ENCODE results near the gene VAPA.

The VAPA gene

DNA sequence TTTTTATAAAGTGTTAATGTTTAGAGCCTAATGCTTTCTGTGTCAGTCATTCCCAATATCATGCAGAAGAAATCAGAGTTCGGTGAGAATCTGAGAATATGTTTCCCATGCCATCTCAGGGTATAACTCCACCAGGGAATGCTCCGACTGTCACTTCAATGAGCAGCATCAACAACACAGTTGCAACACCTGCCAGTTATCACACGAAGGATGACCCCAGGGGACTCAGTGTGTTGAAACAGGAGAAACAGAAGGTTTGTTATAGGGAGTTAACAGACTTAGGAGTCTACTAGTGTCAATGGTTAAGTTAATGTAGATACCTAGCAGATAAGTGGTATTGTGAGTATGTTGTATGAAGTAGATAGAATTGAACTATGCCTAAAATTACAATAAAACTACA, 31.0 kb downstream of the VAPA start:
- no peak for DNase-seq

DNA sequence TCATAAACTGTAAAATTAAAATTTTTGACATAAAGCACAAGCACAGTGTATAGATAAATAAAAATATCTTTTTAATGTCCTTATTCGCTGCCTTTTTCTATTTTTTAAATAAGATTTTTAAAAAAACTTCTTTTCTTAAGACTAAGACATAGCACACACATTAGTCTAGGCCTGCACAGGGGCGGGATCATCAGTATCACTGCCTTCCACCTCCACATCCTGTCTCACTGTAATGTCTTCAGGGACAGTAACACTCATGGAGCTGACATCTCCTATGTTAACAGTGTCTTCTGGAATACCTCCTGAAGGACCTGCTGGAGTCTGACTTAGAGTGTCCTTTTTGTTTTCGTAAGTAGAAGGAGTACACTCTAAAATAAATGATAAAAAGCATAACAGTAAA, 33.0 kb downstream of the VAPA start:
- no peak for DNase-seq

DNA sequence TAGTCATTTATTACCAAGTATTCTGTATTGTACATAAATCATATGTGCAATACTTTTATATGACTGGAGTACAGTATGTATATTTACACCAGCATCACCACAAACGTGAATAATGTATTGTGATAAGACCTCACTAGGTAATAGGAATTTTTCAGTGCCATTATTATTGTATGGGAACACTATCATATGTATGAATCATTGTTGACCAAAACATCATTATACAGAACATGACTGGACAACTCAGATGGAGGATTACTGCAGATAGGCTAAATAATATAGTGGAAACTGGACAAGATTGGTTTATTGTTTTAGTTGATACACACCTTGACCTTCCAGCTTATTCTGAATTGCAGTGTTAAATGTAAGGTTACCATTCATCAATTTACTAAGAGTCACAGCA, 33.4 kb downstream of the VAPA start:
- DNase-seq = no peak

DNA sequence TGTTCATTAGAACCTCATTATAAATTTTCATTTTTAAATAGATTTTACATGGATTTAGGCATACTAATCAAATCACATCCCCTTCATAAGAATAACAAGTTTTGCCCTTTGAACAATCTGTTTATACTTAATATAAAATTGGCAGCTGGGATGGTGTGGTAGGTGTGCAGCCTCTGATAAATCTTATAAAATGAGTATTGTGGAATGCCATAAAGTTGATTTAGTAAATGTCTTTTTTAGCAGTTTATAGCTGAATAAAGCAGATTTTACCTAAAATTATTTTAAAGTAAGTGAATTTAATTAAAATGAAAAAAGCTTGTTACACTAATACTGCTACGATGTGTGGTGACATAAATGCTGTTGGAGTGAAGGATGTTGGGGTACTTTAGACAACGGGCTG, 35.5 kb downstream of the VAPA start:
- no peak for DNase-seq

- DNase-seq = no peak
Observed at GRCh38 chr18:9949861-9950260, 36.0 kb downstream of the VAPA start.

DNA sequence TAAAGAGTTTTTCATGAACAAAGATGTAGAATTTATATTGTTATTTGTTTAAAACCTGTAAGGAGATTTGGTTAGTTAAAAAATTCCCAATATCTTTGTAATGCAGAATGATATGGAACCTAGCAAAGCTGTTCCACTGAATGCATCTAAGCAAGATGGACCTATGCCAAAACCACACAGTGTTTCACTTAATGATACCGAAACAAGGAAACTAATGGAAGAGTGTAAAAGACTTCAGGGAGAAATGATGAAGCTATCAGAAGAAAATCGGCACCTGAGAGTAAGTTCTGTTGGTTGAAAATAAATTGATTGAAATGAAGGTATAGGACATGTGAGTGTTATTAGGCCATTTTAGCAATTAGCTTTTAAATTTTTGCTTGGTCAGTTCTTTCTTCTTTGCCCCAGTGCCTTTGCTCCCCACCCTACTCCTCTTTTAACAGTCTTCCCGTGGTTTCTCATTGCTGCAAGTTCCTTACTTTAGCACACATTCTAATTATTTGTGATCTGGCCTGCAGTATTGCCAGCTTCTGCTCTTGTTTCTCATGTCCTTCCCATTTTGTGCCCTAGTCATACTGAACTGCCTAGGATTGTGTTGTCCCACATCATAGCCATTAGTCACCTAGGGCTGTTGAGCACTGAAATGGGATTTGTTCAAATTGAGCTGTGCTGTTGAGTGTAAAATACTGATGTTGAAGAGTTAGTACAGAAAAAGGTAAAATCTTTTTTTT, 36.6 kb downstream of the VAPA start:
- no peak for DNase-seq

DNA sequence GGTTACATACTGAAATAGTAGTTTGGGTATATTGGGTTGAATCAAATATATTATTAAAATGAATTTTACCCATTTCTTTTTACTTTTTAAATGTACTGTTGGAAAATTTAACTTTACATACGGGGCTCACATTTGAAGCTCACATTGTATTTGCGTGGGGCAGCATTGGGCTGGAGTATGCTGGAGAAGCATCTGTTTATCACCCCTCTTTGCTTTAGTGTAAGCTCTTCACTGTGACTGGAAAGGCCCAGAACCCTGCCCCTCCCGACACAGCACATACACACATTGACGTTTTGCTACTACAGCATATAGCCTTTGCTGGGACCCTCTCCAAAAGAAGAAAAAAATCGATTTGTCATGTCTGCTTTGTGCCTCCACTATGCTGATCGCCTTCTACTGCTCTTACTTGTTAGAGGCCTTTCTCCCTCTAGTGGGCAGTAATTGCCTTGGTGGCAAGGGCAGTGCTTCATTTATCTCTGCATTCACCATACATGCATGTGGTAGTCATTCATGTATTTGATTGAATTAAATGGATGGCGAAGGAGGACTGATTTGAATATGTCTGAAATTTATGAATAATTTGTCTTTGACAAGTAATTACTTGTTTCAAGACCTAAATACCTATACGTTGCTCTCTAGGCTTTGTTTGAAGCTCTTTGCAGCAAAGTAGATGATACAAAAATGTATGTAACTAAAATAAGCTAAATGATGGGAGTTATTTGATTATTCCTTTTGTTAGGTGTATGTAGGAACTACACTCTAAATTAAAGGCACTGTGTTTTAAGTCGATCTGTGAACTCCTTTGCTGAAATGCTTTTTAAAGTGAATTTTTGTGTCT, 37.4 kb downstream of the VAPA start:
- no peak for DNase-seq

GRCh38 chr18:9952633-9953416, 39.0 kb downstream of the VAPA start:
- no peak for DNase-seq

- DNase-seq = no peak
Observed at GRCh38 chr18:9958861-9959399, 45.1 kb downstream of the VAPA start.

DNA sequence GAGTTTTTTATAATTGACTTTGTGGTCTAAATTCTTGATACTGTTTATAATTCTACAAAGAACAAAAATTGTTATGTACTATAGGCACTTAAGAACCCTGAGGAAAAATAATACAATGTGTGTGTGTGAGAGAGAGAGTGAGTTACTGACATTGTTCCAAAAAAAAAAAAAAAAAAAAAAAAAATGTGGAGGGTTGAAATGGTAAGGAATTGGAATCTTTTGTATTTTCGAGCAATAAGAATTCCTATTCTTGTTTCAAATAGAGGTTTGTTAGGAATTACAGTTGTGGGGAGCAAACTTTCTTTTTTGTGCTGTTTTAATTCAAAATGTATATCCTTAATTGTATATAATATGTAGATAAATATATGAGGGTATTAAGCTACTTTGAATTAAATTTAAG, 45.7 kb downstream of the VAPA start:
- no peak for DNase-seq

DNA sequence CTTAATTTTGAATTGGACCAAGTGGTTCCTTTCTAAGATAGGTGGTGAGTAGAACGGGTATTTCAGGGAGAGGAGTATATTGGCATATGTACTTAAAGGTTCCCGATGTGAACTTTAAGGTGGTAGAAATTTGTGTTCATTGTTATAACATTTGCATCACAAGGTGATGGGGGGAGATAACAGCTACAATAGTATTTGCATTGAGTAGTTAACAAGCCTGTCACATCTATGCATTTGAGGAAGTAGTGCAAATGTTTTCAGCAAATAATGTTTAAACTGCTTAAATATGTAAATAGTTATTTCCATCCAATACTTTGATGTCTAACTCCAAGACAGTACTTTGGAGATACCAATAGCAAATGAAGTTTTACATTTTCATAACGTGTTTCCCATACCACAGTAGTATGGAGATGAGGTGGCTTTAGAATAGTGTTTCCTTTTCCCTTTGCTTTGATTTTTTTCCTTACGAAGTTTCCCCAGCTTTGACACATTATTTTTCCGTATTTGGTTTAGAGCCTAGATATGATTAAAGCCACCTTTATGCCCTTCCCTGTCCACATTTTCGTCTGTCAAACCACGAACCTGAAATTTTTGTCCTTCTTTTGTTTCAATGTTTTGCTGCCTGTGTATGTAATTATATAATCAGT, 46.6 kb downstream of the VAPA start:
- DNase-seq = no peak

DNA sequence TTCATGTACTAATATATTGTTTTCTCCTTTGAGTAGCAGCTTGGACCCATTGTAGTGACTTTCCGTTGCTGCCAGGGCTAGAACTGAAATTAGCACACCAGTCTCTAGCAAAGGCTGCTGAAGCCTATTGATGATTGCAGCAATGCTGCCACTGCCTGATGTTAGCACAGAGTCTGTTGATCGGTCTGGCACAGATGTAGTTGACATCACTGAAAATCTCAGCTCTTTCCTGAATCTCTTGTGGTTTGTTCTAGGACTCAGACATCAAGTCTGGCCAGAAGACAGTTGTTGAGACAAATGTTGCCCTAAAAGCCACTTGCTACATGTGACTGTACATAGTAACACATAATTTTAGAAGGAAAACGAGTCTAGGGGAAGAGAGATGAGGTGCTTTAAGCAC, 47.2 kb downstream of the VAPA start:
- DNase-seq = no peak

DNA sequence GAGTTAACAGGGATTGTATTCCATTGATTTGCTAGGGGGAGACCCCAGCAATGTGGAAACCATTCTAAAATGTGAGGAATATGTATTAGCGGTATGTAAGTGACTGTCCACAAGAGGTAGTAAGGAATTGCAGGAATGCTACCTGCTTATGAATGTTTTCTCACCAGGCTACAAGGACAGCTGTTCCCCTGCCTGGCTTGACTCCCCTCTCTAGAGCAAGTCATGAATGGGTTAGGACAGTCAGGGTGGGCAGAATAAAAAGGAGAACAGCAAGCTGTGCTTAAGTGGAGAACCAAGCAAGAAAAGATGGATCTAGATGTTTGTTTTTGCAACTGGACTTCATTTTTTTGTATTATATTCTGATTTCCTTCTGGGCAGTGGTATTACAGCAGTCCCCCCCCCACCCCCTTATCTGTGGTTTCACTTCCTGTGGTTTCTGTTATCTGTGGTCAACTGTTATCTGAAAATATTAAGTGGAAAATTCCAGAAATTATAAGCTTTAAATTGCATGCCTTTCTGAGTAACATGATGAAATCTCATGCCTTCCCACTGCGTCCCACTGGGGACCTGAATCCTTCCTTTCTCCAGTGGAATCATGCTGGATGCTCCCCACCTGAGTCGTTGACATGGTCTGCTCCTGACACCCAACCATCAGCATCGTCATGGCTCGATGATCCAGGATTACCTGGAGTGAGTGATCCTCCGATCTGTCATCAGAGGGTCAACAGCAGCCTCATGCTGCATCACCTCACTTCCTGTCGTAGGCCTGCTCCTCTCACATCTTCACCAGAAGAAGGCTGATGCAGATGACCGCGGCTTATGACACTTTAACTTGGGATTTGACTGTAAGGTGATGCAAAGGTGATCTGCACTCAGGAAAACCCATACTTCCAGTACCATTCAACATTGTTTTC, 52.2 kb downstream of the VAPA start:
- no peak for DNase-seq

DNA sequence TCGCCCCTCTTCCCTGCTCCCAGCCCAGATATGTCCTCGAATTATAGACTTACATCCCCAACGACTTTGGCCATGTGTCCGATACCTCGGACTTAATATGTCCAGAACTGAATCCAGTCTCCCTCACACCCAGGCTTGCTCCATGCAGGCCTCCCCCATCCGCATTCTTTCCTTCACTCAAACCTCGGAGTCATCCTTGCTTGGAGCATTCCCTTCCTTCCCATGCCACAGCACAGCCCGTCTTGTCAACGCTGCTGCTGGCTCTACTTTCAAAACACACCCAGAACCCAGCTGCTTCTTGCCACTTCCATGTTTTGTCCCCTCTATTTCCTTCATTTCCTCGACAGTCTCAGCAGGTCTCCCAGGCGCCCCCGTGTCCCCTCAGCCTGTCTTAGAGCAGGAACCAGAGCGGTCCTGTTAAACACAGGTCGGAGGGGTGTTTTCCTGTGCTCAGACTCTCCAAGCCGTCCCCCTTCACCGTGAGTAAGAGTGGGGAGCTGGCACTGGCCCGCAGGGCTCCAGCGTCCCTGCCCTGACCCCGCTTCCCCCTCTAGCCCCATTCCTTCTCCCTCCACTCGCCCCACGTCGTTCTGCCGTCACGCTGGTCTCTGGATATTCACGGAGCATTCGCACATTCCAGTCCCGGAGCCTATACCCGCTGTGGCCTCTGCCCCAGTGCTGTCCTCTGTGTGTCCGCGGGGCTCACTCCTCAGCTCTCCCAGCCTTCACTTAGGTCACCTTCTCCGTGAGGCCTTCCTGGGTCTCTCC, 54.4 kb downstream of the VAPA start:
- no peak for DNase-seq

- DNase-seq = no peak
Observed at GRCh38 chr18:9969247-9969646, 55.4 kb downstream of the VAPA start.

GRCh38 chr18:9971313-9971920, 57.6 kb downstream of the VAPA start:
- peak; percentile 16 for DNase-seq

DNA sequence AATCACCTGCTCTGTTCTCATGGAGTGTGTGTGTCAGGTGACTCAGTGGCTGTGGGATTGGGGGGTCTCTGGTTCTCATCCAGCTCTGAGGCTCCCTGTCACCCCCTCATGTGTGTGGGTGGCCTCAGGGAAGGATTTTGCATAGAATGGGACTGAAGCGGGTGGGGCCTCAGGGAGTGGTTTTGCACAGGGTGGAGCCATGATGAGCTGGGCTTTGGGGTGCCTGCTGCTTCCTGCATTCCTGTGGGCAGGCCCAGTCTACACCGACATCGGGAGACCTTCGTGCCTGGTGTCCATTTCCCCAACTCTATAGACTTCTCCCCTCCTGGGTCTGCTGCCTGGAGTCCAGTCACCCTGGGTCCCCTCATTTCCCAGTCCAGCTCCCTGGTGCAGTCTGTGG, 59.7 kb downstream of the VAPA start:
- no peak for DNase-seq

GRCh38 chr18:9974279-9974915, 60.6 kb downstream of the VAPA start:
- no peak for DNase-seq

- DNase-seq = no peak
Observed at GRCh38 chr18:9975658-9976057, 61.8 kb downstream of the VAPA start.

DNA sequence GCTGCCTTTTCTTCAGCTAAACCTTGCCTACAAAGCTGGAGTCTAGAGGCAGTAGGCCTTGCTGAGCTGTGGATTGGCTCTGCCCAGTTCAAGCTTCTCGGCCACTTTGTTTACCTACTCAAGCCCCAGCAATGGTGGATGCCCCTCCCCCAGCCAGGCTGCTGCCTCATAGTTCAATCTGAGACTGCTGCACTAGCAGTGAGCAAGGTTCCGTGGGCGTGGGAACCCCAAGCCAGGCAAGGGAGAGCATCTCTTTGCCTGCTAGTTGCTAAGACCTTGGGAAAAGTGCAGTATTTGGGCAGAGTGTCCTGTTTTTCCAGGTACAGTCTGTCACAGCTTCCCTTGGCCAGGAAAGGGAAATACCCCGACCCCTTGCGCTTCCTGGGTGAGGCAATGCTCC, 68.9 kb downstream of the VAPA start:
- DNase-seq = no peak
